K562 (cell line): ENCODE measurements around the gene SBF1. TPM values are rescaled to one million over a fixed set of nuclear protein-coding genes. Genes with fewer than 3 reads are reported as not detected.

Experiments
- ATAC-seq: fragments of 200-7000 bp; cut with Tn5 transposase; 3 replicates; pipeline ENCODE4 v1.9.1; 2020; ENCODE audit warnings: moderate library complexity
- BruUV-seq: library from RNA; stranded (reverse); fragments of 400-500 nt; replicated peaks from 2 replicates; lab custom pipeline; 2021; lab: Mats Ljungman, UMichigan
- CTCF ChIA-PET: fragments of 300-600 bp; formaldehyde crosslinking; extraction: SDS; loops from one replicate; lab custom pipeline; 2021; ENCODE audit warnings: low intra/inter-chr PET ratio; lab: Yijun Ruan, JAX
- POLR2A ChIA-PET: fragments of 300-600, 350-650 bp; sonication (Branson Sonifier 250); formaldehyde crosslinking; extraction: SDS; loops from one replicate; lab custom pipeline; 2021; ENCODE audit warnings: antibody characterized with exemption, inconsistent platforms; lab: Yijun Ruan, JAX
- DNase-seq, 4 experiments: peaks; one replicate each; pipeline versions ENCODE4 v3.0.0 to v3.0.0-alpha.2; 2011 to 2018; ENCODE audit warnings: low spot score in 3 of 4, mixed read lengths in 3 of 4; ENCODE audit errors: extremely low read depth in 1 of 4
- FAIRE-seq: peaks from 2 replicates; lab custom pipeline; 2011; peaks lifted over from hg19 to GRCh38; lab: Jason Lieb, UNC
- H2AFZ ChIP-seq: 2 replicates; pipeline ENCODE4 v1.6.0; 2011; ENCODE audit warnings: low read depth, low read length, control low read depth, inconsistent platforms
- H3K27ac ChIP-seq: fragments of 200-600 bp; 3 replicates; pipeline ENCODE4 v1.8.0; 2011; ENCODE audit warnings: low read depth, mild to moderate bottlenecking, control low read depth, inconsistent platforms, low read length, moderate library complexity, mixed read lengths; ENCODE audit errors: extremely low read depth
- H3K27me3 ChIP-seq, 2 experiments: fragments of 300-600 bp in 1 of 2; 2 replicates in 1 of 2; 3 replicates in 1 of 2; pipeline versions ENCODE4 v1.6.0 to v1.8.0; 2011; ENCODE audit warnings: inconsistent platforms in 2 of 2, low read length in 2 of 2, mild to moderate bottlenecking in 1 of 2, mixed read lengths in 1 of 2, moderate library complexity in 1 of 2; ENCODE audit not compliant: control insufficient read depth in 2 of 2, insufficient read depth in 2 of 2
- H3K36me3 ChIP-seq: fragments of 300-600 bp; 3 replicates; pipeline ENCODE4 v1.8.0; 2011; ENCODE audit warnings: mild to moderate bottlenecking, low read length, inconsistent platforms; ENCODE audit not compliant: control insufficient read depth, insufficient read depth
- H3K4me1 ChIP-seq, 2 experiments: fragments of 200-600 bp in 1 of 2; replicated peaks in 1 of 2; 2 replicates in 1 of 2; 3 replicates in 1 of 2; pipeline versions ENCODE4 v1.5.1 to v1.8.0; 2011; ENCODE audit warnings: inconsistent platforms in 2 of 2, low read length in 2 of 2, mild to moderate bottlenecking in 1 of 2, mixed read lengths in 1 of 2, moderate library complexity in 1 of 2; ENCODE audit not compliant: control insufficient read depth in 2 of 2, insufficient read depth in 2 of 2
- H3K4me2 ChIP-seq: 2 replicates; pipeline ENCODE4 v1.6.1; 2011; ENCODE audit warnings: low read length, control low read depth, inconsistent platforms, mixed read lengths; ENCODE audit not compliant: insufficient read depth
- H3K4me3 ChIP-seq: fragments of 200-600 bp; sonication (generic), shearing (Covaris generic); 2 replicates; pipeline ENCODE4 v1.5.1; 2016; ENCODE audit warnings: control low read depth, inconsistent platforms
- H3K79me2 ChIP-seq: fragments of 200-600 bp; 3 replicates; pipeline ENCODE4 v1.8.0; 2011; ENCODE audit warnings: low read length, inconsistent platforms; ENCODE audit not compliant: control insufficient read depth, insufficient read depth
- H3K9ac ChIP-seq, 2 experiments: 2 replicates each; pipeline versions ENCODE4 v1.6.0 to v1.6.1; 2011; ENCODE audit warnings: low read depth in 2 of 2, low read length in 2 of 2, control low read depth in 1 of 2, inconsistent platforms in 1 of 2, mild to moderate bottlenecking in 1 of 2, mixed read lengths in 1 of 2; ENCODE audit not compliant: insufficient read depth in 1 of 2
- H3K9me1 ChIP-seq: one replicate; pipeline ENCODE4 v1.6.0; 2011; ENCODE audit warnings: inconsistent platforms, mild to moderate bottlenecking, low read length, moderate library complexity; ENCODE audit not compliant: control insufficient read depth, insufficient read depth
- H3K9me3 ChIP-seq: replicated peaks from 2 replicates; pipeline ENCODE4 v1.5.1; 2011; ENCODE audit warnings: low read depth, low read length, inconsistent platforms; ENCODE audit not compliant: control insufficient read depth, insufficient read depth
- H4K20me1 ChIP-seq: replicated peaks from 2 replicates; pipeline ENCODE4 v1.6.1; 2011; ENCODE audit warnings: low read length, inconsistent platforms, mixed read lengths; ENCODE audit not compliant: control insufficient read depth, insufficient read depth
- HMBOX1 ChIP-seq: sonication (generic); IDR thresholded peaks from 2 replicates; pipeline ENCODE4 v1.6.1; 2016
- ID3 ChIP-seq, 2 experiments: fragments of 250-450 bp in 1 of 2; fragments of 450-650 bp in 1 of 2; sonication (Bioruptor Pico) in 1 of 2; IDR thresholded peaks; 2 replicates each; pipeline versions ENCODE4 v1.6.1 to v1.8.0; 2016 to 2021; ENCODE audit warnings: mild to moderate bottlenecking in 2 of 2, moderate library complexity in 2 of 2, missing compliant biosample characterization in 1 of 2, missing genetic modification characterization in 1 of 2
- JUND ChIP-seq, 2 experiments: IDR thresholded peaks; 2 replicates in 1 of 2; 3 replicates in 1 of 2; pipeline ENCODE4 v1.6.1; 2011; ENCODE audit warnings: borderline replicate concordance in 2 of 2, low read depth in 2 of 2, low read length in 2 of 2, improper control_type of control experiment in 1 of 2, missing biosample characterization in 1 of 2, missing genetic modification characterization in 1 of 2, missing genetic modification reagents in 1 of 2
- MTA2 ChIP-seq: fragments of 450-650 bp; IDR thresholded peaks from 2 replicates; pipeline ENCODE4 v1.6.1; 2016; ENCODE audit warnings: low read depth
- RFX7 ChIP-seq: fragments of 250-450 bp; sonication (Bioruptor Pico); IDR thresholded peaks from 2 replicates; pipeline ENCODE4 v1.5.1; 2021; ENCODE audit warnings: mild to moderate bottlenecking
- SNIP1 ChIP-seq: fragments of 450-650 bp; IDR thresholded peaks from 2 replicates; pipeline ENCODE4 v1.7.1; 2017; ENCODE audit warnings: low read depth, mild to moderate bottlenecking
- TBL1XR1 ChIP-seq, 2 experiments: IDR thresholded peaks; 2 replicates each; pipeline ENCODE4 v1.6.1; 2012; ENCODE audit warnings: improper control_type of control experiment in 2 of 2, low read length in 2 of 2, mild to moderate bottlenecking in 1 of 2
- TCF3 ChIP-seq: sonication (generic); formaldehyde crosslinking; IDR thresholded peaks from 2 replicates; pipeline ENCODE4 v1.4.0; 2020; ENCODE audit warnings: mild to moderate bottlenecking, missing genetic modification reagents
- ZNF282 ChIP-seq: sonication (generic); formaldehyde crosslinking; IDR thresholded peaks from 2 replicates; pipeline ENCODE4 v1.8.1; 2023; ENCODE audit warnings: missing genetic modification reagents
- WGBS: fragments of 100-300 bp; shearing (Covaris generic); methylation state at CpG from one replicate; pipeline ENCODE4 v1.1.6; 2016; ENCODE audit warnings: low coverage, mixed read lengths; ENCODE audit not compliant: insufficient coverage; ENCODE audit errors: missing lambda C conversion rate; 5-methylcytosine and 5-hydroxymethylcytosine counted together
- in situ Hi-C: fragments of 300-500 bp; cut with MboI; formaldehyde crosslinking; loops from 4 replicates; pipeline ENCODE4 v1.15.0; 2018; ENCODE audit warnings: inconsistent platforms, mixed read lengths
- intact Hi-C: fragments of 100-400 bp; cut with micrococcal nuclease; formaldehyde crosslinking; loops from 2 replicates; pipeline ENCODE4 v1.14.2; 2022
- polyA plus RNA-seq, 8 experiments: library from polyadenylated mRNA; depleted of rRNA in 4 of 8; stranded (reverse) in 5 of 8; unstranded in 3 of 8; fragments of >200 nt; fragmentation: Nextera tagmentation in 2 of 8; fragmentation: Illumina TruSeq in 1 of 8; extraction: Ambion mirVana in 2 of 8; extraction: Trizol in 1 of 8; gene quantifications; 2 replicates each; pipeline versions ENCODE4 v1.2.1 to v1.2.3, GENCODE V29; 2011 to 2014; ENCODE audit warnings: inconsistent platforms in 1 of 8, missing spikeins in 1 of 8
- total RNA-seq, 7 experiments: library from RNA; depleted of rRNA in 6 of 7; stranded (reverse); fragments of >200 nt in 6 of 7; fragmentation: Illumina TruSeq in 2 of 7; extraction: Trizol in 2 of 7; gene quantifications; 2 replicates each; pipeline versions ENCODE4 v1.2.1 to v1.2.3, GENCODE V29; 2011 to 2021; ENCODE audit warnings: low replicate concordance in 1 of 7

Gene SBF1
- total and polyA plus RNA-seq, 9 of the 15 experiments (the other 6 are each of a cell fraction or from before 2014, with no cell fraction given): 0.44 to 50.4 (median 11.4) TPM

- Histone ChIP-seq H3K9ac (no peak overlapping the region), H3K9me1 (no peaks in the 10 kb centered on the region), H2AFZ (no peak overlapping the region), H3K27me3 (no peaks in the 10 kb centered on the region), H3K9me3 (no peaks in the 10 kb centered on the region), H3K27ac (no peak overlapping the region), H3K4me1 (peaks cover 0 to 26% of the 10 kb centered on the region in 2 experiments; a peak in 2 of 5 replicates), H4K20me1 (no peaks in the 10 kb centered on the region), H3K36me3 (peaks cover 65% of the 10 kb centered on the region; the same call in 1 of the 3 replicates), H3K4me2 (no peak overlapping the region), H3K79me2 (no peaks in the 10 kb centered on the region), H3K4me3 (no peak overlapping the region)
- no TSS peak for BruUV-seq
- WGBS: 93% methylated on average over 8 of the region's 26 CpGs
- ChIA-PET CTCF (no interaction called here), POLR2A (interaction anchor here (0.5 to 0.7 kb wide), 2 partner anchors 41 to 674 kb away, joined by 3 read pairs; no protein-coding TSS in a partner anchor)
- intact Hi-C loops (no loop called here), in situ Hi-C loops (no loop called here)
- ATAC-seq: peak; percentile 11; the same call in 1 of the 3 replicates
- no peak for DNase-seq
- no peak for FAIRE-seq
- TF ChIP-seq SNIP1 (no peak), ID3 (CRISPR knock-in tag; IDR thresholded peaks at IDR 0.05) (no peak), ID3 (tag; IDR thresholded peaks at IDR 0.05) (no peak), HMBOX1 (no peak), TCF3 (CRISPR knock-in tag) (no peak), JUND (IDR thresholded peaks at IDR 0.05; ENCODE audit: borderline replicate concordance, low read depth, low read length) (no peak), JUND (tag; IDR thresholded peaks at IDR 0.05; ENCODE audit: borderline replicate concordance, low read depth, low read length) (no peak), TBL1XR1 (IDR thresholded peaks at IDR 0.05; ENCODE audit: low read length in 2 of 2) (no peak), ZNF282 (CRISPR knock-in tag) (no peak), MTA2 (no peak), RFX7 (no peak)
These were observed 34.1 kb downstream of the SBF1 start for GRCh38 chr22:50440544-50441249.
